Adrenal gland (tissue), 12 donors: Measurements from ENCODE around the gene MAN1C1. TPM values are rescaled to one million over a fixed set of nuclear protein-coding genes. Genes with fewer than 3 reads are reported as not detected.

Source experiments
- DNase-seq, 7 donors: peaks; one replicate each; pipeline ENCODE4 v3.0.0-alpha.2; 2019 to 2020
- H3K27ac ChIP-seq, 5 donors: fragments of 200-600 bp; sonication (generic) in 4 of 5; 1 replicate in 3 of 5; 2 replicates in 2 of 5; pipeline versions ENCODE4 v1.5.1 to v1.8.0; 2016 to 2020; ENCODE audit warnings: mild to moderate bottlenecking in 1 of 5
- H3K27me3 ChIP-seq: fragments of 200-600 bp; 2 replicates; pipeline ENCODE4 v1.8.0; 2021
- H3K36me3 ChIP-seq, 2 donors: fragments of 200-600 bp; replicated peaks in 1 of 2; 1 replicate in 1 of 2; 2 replicates in 1 of 2; pipeline versions ENCODE4 v1.5.1 to v1.8.0; 2018 to 2022
- H3K4me1 ChIP-seq, 2 donors: fragments of 200-600 bp; replicated peaks in 1 of 2; 1 replicate in 1 of 2; 2 replicates in 1 of 2; pipeline versions ENCODE4 v1.5.1 to v1.8.0; 2018 to 2021
- H3K4me3 ChIP-seq, 4 donors: fragments of 200-600 bp; sonication (generic) in 3 of 4; one replicate each; pipeline ENCODE4 v1.5.1; 2016 to 2018
- H3K9me3 ChIP-seq, 3 donors: fragments of 200-600 bp; sonication (generic) in 1 of 3; replicated peaks in 1 of 3; 1 replicate in 2 of 3; 2 replicates in 1 of 3; pipeline versions ENCODE4 v1.5.1 to v1.8.0; 2016 to 2021
- POLR2A ChIP-seq, 2 donors: fragments of 450-650 bp; IDR thresholded peaks; one replicate each; pipeline ENCODE4 v1.6.1; 2017; ENCODE audit warnings: antibody characterized with exemption in 2 of 2, mild to moderate bottlenecking in 2 of 2, moderate library complexity in 1 of 2
- WGBS, 4 donors: extraction: QIAGEN DNeasy Blood & Tissue Kit in 2 of 4; methylation state at CpG; one replicate each; pipeline versions ENCODE4 v1.1.5 to v1.1.7; 2013 to 2017; 5-methylcytosine and 5-hydroxymethylcytosine counted together
- intact Hi-C, 2 donors: fragments of 100-400 bp; cut with DNase I; formaldehyde crosslinking; loops; one replicate each; pipeline versions ENCODE4 v1.14.1 to v1.15.0; 2022 to 2023
- polyA plus RNA-seq, 3 donors: library from polyadenylated mRNA; stranded (reverse); fragments of 200-250 nt in 2 of 3; fragments of 350-450 nt in 1 of 3; fragmentation: Illumina TruSeq in 1 of 3; extraction: RNeasy Lipid Tissue Mini Kit (QIAGEN cat#74804) in 1 of 3; gene quantifications; one replicate each; pipeline ENCODE4 v1.2.3, GENCODE V29; 2013 to 2014
- total RNA-seq, 9 donors: library from RNA; depleted of rRNA in 4 of 9; stranded (reverse); fragments of >200 nt in 4 of 9; fragments of 120-200 nt in 1 of 9; fragmentation: NEBNext Ultra II Directional in 1 of 9; extraction: Animal tissue kit (Norgen Biotek cat#: 25700) in 1 of 9; gene quantifications; one replicate each; pipeline versions ENCODE4 v1.1.0 to v1.2.4, GENCODE V29; 2013 to 2023
- TF ChIP-seq, protein P1 (sequence below), 6 experiments: fragments of 450-650 bp in 4 of 6; fragments of 200-600 bp in 2 of 6; sonication (generic) in 1 of 6; IDR thresholded peaks; 1 replicate in 5 of 6; 2 replicates in 1 of 6; pipeline versions ENCODE4 v1.5.1 to v1.8.0; 2016 to 2021; ENCODE audit warnings: antibody characterized with exemption in 6 of 6, mild to moderate bottlenecking in 2 of 6, moderate library complexity in 1 of 6
- donor health status: healthy with polysubstance abuse.
- donor health status: Bipolar disorder and iron deficiency.
- donor health status: DM: yes; HTN: yes; CAD: no.
- donor health status: DM: no; HTN: no; CAD: no.
- donor health status: DM: no; HTN: no; CAD: no.
- donor health status: DM: yes; HTN: yes; CAD: no.

Gene MAN1C1
- total and polyA plus RNA-seq, 12 donors = 2.7 to 58.7 (median 27.7) TPM

DNA sequence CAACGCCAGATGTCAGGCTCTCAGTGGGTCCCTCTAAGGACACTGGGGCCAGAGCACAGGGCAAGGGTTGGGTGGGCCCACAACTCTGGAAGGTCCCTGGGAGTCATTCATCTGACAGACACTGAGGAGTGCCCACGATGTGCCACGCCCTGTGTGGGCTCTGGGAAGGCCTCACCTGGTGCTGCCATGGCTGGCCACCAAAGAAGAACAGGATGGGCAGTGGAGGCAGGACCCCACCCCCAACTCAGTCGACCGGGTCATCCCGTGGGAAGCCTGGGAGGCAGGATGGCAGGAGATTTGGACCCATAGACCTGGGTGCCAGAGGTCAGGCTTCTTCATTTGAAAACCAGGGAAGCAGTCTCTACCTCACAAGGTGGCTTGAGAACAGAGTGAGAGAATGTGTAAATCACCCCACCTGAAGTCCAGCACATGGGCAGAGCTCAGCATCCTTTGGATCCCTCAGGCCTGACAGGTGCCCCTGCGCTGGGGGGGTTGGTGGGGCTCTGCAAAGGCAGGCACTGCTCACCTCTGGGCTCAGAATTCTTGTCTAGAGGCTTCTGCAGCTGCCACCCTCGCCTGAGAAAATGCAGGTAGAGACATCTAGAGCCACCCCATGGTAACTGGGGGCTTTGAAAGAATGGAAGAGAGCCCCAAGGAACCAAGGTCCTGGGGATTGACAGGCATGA lies 182.2 kb downstream of the MAN1C1 start:
- Histone ChIP-seq H3K4me3 (no peak overlapping the region), H3K27ac (peak overlapping the region in 2 of 5 donors; percentile 48 to 85), H3K27me3 (no peaks in the 10 kb centered on the region), H3K9me3 (no peaks in the 10 kb centered on the region), H3K36me3 (no peaks in the 10 kb centered on the region), H3K4me1 (peaks cover 0 to 28% of the 10 kb centered on the region in 2 donors)
- no peak for DNase-seq
- TF ChIP-seq, protein P1, sequence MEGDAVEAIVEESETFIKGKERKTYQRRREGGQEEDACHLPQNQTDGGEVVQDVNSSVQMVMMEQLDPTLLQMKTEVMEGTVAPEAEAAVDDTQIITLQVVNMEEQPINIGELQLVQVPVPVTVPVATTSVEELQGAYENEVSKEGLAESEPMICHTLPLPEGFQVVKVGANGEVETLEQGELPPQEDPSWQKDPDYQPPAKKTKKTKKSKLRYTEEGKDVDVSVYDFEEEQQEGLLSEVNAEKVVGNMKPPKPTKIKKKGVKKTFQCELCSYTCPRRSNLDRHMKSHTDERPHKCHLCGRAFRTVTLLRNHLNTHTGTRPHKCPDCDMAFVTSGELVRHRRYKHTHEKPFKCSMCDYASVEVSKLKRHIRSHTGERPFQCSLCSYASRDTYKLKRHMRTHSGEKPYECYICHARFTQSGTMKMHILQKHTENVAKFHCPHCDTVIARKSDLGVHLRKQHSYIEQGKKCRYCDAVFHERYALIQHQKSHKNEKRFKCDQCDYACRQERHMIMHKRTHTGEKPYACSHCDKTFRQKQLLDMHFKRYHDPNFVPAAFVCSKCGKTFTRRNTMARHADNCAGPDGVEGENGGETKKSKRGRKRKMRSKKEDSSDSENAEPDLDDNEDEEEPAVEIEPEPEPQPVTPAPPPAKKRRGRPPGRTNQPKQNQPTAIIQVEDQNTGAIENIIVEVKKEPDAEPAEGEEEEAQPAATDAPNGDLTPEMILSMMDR (IDR thresholded peaks at IDR 0.05) = no peak
- no peak for TF ChIP-seq POLR2A (IDR thresholded peaks at IDR 0.05)
- WGBS, 4 donors = 80 to 88% (median 82%) methylated on average over 6 to 8 of the region's 8 CpGs
- intact Hi-C loops = loop anchor here (5.0 to 10.0 kb wide), 2 partner anchors 94 to 187 kb away; no protein-coding TSS in a partner anchor

DNA sequence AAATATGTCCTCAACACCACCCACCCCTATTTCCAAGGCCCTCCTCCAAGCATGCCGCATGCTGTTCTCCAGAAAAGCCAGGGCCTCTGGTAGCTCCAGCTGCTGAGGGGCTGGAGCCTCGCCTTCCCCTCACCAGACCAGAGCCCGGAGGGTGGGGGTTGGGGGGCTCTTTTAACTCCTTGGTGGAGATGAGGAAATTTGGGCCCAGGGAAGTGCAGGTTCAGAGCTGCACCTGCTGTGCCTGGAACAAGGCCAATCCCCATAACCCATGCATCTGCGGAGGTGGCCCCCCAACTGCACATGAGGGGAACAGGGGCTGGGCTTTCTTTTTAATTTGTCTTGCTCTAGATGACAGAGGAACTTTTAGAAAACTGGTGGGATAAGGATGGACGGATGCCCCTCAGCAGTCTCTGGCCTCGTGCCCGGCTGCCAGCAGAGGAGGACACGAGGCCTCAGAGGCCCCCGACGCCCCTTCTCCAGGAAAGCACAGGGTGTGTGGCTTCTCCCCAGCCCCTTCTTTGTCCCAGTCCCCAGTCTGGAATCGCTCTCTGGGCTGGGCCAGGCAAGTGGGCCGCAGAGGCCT lies 182.9 kb downstream of the MAN1C1 start:
- H3K27ac ChIP-seq = peak overlapping the region in 3 of 5 donors; percentile 48 to 85 (median 73)
- H3K36me3 ChIP-seq = no peaks in the 10 kb centered on the region
- intact Hi-C loops = loop anchor here (5.0 to 10.0 kb wide), 2 partner anchors 95 to 187 kb away; no protein-coding TSS in a partner anchor
- H3K9me3 ChIP-seq = no peaks in the 10 kb centered on the region
- WGBS, 4 donors = 23 to 32% (median 26%) methylated on average over 10 to 12 of the region's 12 CpGs
- no peak for DNase-seq
- H3K4me3 ChIP-seq = peak overlapping the region in 1 of 4 donors; percentile 55
- no peaks in the 10 kb centered on the region for H3K27me3 ChIP-seq
- H3K4me1 ChIP-seq = peaks cover 0 to 32% of the 10 kb centered on the region in 2 donors
- TF ChIP-seq, protein P1 (IDR thresholded peaks at IDR 0.05) = no peak
- TF ChIP-seq POLR2A (IDR thresholded peaks at IDR 0.05) = no peak

DNA sequence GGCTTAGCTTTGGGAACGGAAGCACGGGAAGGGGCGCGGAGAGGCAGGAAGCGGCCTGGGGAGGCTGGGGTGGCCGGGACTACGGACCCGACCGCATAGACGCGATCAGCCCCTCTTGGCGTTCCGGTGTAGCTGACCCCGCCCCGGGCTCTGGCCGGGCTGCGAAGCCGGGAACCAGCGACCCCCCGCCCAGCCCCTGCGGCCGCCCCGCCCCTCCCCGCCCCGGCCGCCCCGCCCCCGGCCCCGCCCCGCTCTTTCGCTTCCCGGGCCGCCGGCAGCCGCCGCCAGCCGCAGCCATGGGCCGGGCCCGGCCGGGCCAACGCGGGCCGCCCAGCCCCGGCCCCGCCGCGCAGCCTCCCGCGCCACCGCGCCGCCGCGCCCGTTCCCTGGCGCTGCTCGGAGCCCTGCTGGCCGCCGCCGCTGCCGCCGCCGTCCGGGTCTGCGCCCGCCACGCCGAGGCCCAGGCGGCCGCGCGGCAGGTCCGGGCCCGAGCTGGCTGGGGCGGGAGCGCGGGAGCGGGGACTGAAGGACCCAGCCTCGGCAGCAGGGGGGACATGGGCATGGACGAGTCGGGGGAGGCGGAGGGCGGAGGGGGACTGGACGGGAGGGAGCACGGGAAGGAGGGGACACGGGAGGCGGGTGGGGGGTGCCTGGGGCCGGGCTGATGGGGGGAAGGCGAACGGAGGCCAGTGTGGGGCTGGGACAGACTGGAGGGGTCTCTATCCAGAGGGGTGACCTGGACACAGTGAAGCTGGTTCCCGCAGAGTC lies 183.5 kb downstream of the MAN1C1 start, which contains the start of gene SELENON:
TSS of gene SELENON (plus strand) at position 259 of the 768 bp plus-strand sequence. CDS start at position 297, 38 bp downstream.
- peak; percentile 48 to 79 (median 63) for DNase-seq
- H3K27me3 ChIP-seq = no peaks in the 10 kb centered on the region
- peak within 1 kb of the TSS; percentile 9 to 69 (median 30) for H3K4me3 ChIP-seq
- H3K36me3 ChIP-seq = no peaks in the 10 kb centered on the region
- peaks cover 0 to 36% of the 10 kb centered on the region in 2 donors for H3K4me1 ChIP-seq
- whole genome bisulfite sequencing, 4 donors = 0 to 3% (median 1%) methylated on average over 11 to 91 of the region's 91 CpGs
- no peak for TF ChIP-seq POLR2A (IDR thresholded peaks at IDR 0.05)
- TF ChIP-seq, protein P1 (IDR thresholded peaks at IDR 0.05) = peak in 1 of 6 experiments; percentile 7
- H3K9me3 ChIP-seq = no peaks in the 10 kb centered on the region
- intact Hi-C loops = loop anchor here (5.0 to 10.0 kb wide), 2 partner anchors 95 to 188 kb away; no protein-coding TSS in a partner anchor
- peak within 1 kb of the TSS in 3 of 5 donors; percentile 48 to 85 (median 73) for H3K27ac ChIP-seq
